ENCODE data around the gene COG5. TPM values are rescaled to one million over a fixed set of nuclear protein-coding genes. Genes with fewer than 3 reads are reported as not detected.
A peak's percentile ranks its signal among the peaks of the same experiment; 100 is the strongest.
"Not testable (repeated sequence)": the region's sequence is repeated elsewhere in the genome, so short reads cannot be mapped to it uniquely, and the experiment has no call there.

COG5 gene
- total RNA-seq, 1 donor from 2014 or later, result 34.7 TPM

- DNase-seq, result peak; percentile 83
Observed at GRCh38 chr7:107579885-107580715, 16.4 kb upstream of the COG5 start, which contains the start of gene BCAP29. TSS of gene BCAP29 (plus strand) at chr7:107580246. CDS start at chr7:107580773, 527 bp downstream.

GRCh38 chr7:107579554-107579884, 15.8 kb upstream of the COG5 start:
- no peak for DNase-seq

GRCh38 chr7:107573537-107573936, 9.8 kb upstream of the COG5 start:
- no peak for DNase-seq

- no peak for DNase-seq
Observed at GRCh38 chr7:107570298-107570697, 6.6 kb upstream of the COG5 start.

- peak; percentile 81 for DNase-seq
Observed at GRCh38 chr7:107564553-107565298, 1.0 kb upstream of the COG5 start.

GRCh38 chr7:107563081-107563774, 492 bp downstream of the COG5 start:
- DNase-seq, result no peak

GRCh38 chr7:107560898-107561516, 2.7 kb downstream of the COG5 start:
- DNase-seq, result peak; percentile 38

- peak; percentile 74 for DNase-seq
Observed at GRCh38 chr7:107559864-107560263, 3.9 kb downstream of the COG5 start.

GRCh38 chr7:107555893-107556292, 7.8 kb downstream of the COG5 start:
- no peak for DNase-seq

GRCh38 chr7:107551936-107552335, 11.8 kb downstream of the COG5 start:
- DNase-seq, result no peak

- no peak for DNase-seq
Observed at GRCh38 chr7:107544848-107545591, 18.7 kb downstream of the COG5 start.

GRCh38 chr7:107543338-107543993, 20.3 kb downstream of the COG5 start:
- DNase-seq, result no peak

- no peak for DNase-seq
Observed at GRCh38 chr7:107538001-107538400, 25.7 kb downstream of the COG5 start.

GRCh38 chr7:107537228-107537627, 26.5 kb downstream of the COG5 start:
- not testable (repeated sequence) for DNase-seq

GRCh38 chr7:107534139-107534538, 29.6 kb downstream of the COG5 start:
- DNase-seq, result no peak

- DNase-seq, result no peak
Observed at GRCh38 chr7:107530751-107531150, 33.0 kb downstream of the COG5 start.

- DNase-seq, result peak; percentile 40
Observed at GRCh38 chr7:107528461-107528860, 35.3 kb downstream of the COG5 start.

GRCh38 chr7:107527196-107527595, 36.5 kb downstream of the COG5 start:
- no peak for DNase-seq

GRCh38 chr7:107526672-107527071, 37.0 kb downstream of the COG5 start:
- DNase-seq, result no peak

- DNase-seq, result peak; percentile 62
Observed at GRCh38 chr7:107506674-107507339, 56.9 kb downstream of the COG5 start.

Data from dermis blood vessel endothelial cell (primary cell).